Esophagus squamous epithelium (tissue), 4 donors: ENCODE data around the gene MSX1.

ENCODE experiments used
- CTCF ChIP-seq, 6 experiments: fragments of 450-650 bp in 4 of 6; fragments of 200-600 bp in 2 of 6; sonication (generic) in 2 of 6; IDR thresholded peaks; one replicate each; pipeline ENCODE4 v1.5.1; 2016 to 2019; ENCODE audit warnings: antibody characterized with exemption in 6 of 6, mild to moderate bottlenecking in 4 of 6, moderate library complexity in 4 of 6
- POLR2A ChIP-seq, 4 donors: fragments of 450-650 bp; IDR thresholded peaks; one replicate each; pipeline ENCODE4 v1.6.1; 2017; ENCODE audit warnings: antibody characterized with exemption in 4 of 4, mild to moderate bottlenecking in 4 of 4, moderate library complexity in 3 of 4

GRCh38 chr4:4852591-4853362 is 6.7 kb upstream of the MSX1 start:
- TF ChIP-seq CTCF (IDR thresholded peaks at IDR 0.05) (peak in 1 of 6 experiments; percentile 14), POLR2A (IDR thresholded peaks at IDR 0.05) (no peak)
